Lower leg skin (tissue), 4 donors: ENCODE data around the gene RAB8A. TPM values are rescaled to one million over a fixed set of nuclear protein-coding genes. Genes with fewer than 3 reads are reported as not detected.
A peak's percentile ranks its signal among the peaks of the same experiment; 100 is the strongest.

Source experiments
- DNase-seq, 2 donors: peaks; one replicate each; pipeline ENCODE4 v3.0.0-alpha.2; 2019; ENCODE audit warnings: low spot score in 2 of 2
- H3K4me3 ChIP-seq: fragments of 200-600 bp; sonication (generic); 2 replicates; pipeline ENCODE4 v1.5.1; 2017; ENCODE audit warnings: mild to moderate bottlenecking, low read depth; ENCODE audit not compliant: poor library complexity, severe bottlenecking
- POLR2A ChIP-seq, 2 donors: fragments of 450-650 bp; IDR thresholded peaks; one replicate each; pipeline ENCODE4 v1.6.1; 2016 to 2017; ENCODE audit warnings: antibody characterized with exemption in 2 of 2, mild to moderate bottlenecking in 1 of 2, moderate library complexity in 1 of 2
- WGBS, 2 donors: methylation state at CpG; one replicate each; pipeline ENCODE4 v1.1.5; 2018; 5-methylcytosine and 5-hydroxymethylcytosine counted together
- intact Hi-C: fragments of 100-400 bp; cut with DNase I; formaldehyde crosslinking; loops from one replicate; pipeline ENCODE4 v1.15.0; 2023; ENCODE audit warnings: low total_unique reads
- total RNA-seq, 4 donors: library from RNA; depleted of rRNA; stranded (reverse); fragments of >200 nt; gene quantifications; one replicate each; pipeline ENCODE4 v1.1.0, GENCODE V29; 2016
- TF ChIP-seq, protein P1 (sequence below), 3 donors: fragments of 450-650 bp; IDR thresholded peaks; one replicate each; pipeline ENCODE4 v1.5.1; 2016; ENCODE audit warnings: antibody characterized with exemption in 3 of 3, mild to moderate bottlenecking in 3 of 3, moderate library complexity in 2 of 3

Gene RAB8A
- total RNA-seq, 4 donors from 2014 or later = 43.3 to 58.2 (median 50.8) TPM

- intact Hi-C loops = no loop called here
- no peak for DNase-seq
- no peak overlapping the region for H3K4me3 ChIP-seq
- no peak for TF ChIP-seq POLR2A (IDR thresholded peaks at IDR 0.05)
- TF ChIP-seq, protein P1, sequence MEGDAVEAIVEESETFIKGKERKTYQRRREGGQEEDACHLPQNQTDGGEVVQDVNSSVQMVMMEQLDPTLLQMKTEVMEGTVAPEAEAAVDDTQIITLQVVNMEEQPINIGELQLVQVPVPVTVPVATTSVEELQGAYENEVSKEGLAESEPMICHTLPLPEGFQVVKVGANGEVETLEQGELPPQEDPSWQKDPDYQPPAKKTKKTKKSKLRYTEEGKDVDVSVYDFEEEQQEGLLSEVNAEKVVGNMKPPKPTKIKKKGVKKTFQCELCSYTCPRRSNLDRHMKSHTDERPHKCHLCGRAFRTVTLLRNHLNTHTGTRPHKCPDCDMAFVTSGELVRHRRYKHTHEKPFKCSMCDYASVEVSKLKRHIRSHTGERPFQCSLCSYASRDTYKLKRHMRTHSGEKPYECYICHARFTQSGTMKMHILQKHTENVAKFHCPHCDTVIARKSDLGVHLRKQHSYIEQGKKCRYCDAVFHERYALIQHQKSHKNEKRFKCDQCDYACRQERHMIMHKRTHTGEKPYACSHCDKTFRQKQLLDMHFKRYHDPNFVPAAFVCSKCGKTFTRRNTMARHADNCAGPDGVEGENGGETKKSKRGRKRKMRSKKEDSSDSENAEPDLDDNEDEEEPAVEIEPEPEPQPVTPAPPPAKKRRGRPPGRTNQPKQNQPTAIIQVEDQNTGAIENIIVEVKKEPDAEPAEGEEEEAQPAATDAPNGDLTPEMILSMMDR (IDR thresholded peaks at IDR 0.05) = no peak
- 51 to 70% methylated on average over 3 of the region's 3 CpGs for WGBS, 2 donors
Observed at GRCh38 chr19:16073988-16074387, 37.7 kb upstream of the RAB8A start.

DNA sequence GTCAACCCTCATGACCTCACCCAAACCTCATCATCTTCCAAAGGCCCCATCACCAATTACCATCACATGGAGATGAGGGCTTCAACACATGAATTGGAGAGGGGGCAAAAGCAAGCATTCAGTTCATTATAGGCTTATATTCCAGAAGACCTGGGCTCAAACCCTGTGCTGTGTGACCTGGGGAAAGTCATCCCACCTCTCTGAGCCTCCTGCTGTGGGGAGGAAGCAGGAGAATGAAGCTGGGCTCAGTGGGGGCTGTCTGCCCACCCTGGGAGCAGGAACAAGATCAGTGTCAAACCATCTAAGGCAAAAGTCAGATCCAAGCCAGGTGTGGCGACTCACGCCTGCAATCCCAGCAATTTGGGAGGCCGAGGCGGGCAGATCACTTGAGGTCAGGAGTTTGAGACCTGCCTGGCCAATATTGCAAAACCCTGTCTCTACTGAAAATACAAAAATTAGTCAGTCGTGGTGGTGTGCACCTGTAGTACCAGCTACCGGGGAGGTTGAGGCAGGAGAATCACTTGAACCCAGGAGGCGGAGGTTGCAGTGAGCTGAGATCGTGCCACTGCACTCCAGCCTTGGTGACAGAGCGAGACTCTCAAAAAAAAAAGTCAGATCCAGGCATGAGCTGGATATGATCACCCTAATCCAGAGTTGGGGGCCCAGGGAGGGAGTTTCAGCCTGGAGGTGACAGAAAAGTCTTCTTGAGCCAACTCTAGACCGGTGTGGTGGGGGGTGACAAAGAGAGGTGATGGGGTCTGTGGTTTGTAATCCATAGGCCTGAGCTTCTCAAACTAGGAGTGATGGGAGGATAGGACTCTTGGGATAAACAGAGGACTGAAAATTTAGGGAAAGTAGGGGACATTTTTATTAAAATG, 37.0 kb upstream of the RAB8A start:
- no peak overlapping the region for H3K4me3 ChIP-seq
- DNase-seq = no peak
- intact Hi-C loops = no loop called here
- WGBS, 2 donors = 91 to 93% methylated on average over 10 of the region's 10 CpGs
- TF ChIP-seq POLR2A (IDR thresholded peaks at IDR 0.05) = no peak
- TF ChIP-seq, protein P1 (IDR thresholded peaks at IDR 0.05) = no peak

DNA sequence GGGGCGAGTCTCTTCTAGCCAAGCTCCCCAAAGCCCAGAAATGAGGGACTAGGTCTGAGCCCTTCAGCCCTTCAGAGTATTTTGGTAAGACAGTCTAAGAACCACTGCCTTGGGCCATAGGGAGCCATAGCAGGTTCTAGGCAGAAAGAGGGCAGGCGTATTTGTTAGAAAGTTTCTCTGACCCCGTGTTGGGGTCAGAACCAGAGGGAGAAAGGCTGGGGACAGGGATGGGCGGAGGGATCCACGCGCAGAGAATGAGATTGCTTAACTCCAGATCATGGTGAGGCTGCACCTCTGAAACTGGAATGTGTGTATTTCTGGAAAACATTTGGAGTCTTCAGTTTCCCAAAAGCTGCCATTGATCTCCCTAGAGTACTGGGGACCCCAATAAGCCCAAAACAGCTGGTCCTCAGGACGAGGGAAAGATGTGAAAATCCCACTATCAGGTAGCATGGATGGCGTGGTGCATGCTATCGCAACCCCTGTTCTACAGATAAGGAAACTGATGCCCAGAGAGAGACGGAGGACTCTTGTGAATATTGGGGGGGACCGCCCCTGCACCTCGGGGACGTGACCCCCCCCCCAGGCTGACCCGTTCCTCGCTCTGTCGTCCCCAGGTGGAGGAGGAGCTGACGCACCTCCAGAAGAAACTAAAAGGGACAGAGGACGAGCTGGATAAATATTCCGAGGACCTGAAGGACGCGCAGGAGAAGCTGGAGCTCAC, 36.1 kb upstream of the RAB8A start:
- intact Hi-C loops = no loop called here
- peak overlapping the region; percentile 98 for H3K4me3 ChIP-seq
- WGBS, 2 donors = 33 to 37% methylated on average over 20 to 21 of the region's 21 CpGs
- TF ChIP-seq, protein P1 (IDR thresholded peaks at IDR 0.05) = no peak
- no peak for TF ChIP-seq POLR2A (IDR thresholded peaks at IDR 0.05)
- no peak for DNase-seq

DNA sequence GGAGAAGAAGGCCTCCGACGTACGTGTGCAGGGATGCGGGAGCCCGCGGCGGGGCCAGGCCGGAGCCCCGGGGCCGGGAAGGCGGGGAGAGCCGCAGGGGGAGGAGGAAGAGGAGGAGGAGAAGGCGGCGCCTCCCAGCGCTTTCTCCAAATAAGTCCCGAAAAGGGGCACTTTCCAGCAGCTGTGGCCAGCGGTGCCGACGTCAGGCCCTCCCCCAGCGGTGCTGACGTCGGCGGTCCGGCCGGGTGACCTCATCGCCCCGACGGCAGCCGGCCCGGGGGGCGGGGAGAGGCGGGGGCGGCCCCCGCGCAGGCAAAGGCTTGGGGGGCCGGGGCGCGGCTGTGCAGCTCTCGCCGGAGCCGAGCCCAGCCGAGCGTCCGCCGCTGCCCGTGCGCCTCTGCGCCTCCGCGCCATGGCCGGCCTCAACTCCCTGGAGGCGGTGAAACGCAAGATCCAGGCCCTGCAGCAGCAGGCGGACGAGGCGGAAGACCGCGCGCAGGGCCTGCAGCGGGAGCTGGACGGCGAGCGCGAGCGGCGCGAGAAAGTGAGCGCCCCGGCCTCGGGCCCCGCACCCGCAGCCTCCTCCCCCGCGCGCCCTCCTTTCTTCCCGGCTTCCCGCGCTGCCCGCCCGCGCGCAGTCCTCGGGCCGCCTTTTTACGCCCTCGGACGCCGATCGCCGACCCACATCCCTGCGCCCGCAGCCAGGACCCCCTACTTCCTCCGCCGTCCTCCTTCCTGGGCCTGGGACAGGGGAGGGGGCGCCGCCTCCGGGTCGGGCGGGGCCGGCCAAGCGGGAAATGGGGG, 35.3 kb upstream of the RAB8A start, which contains the start of gene TPM4:
TSS of gene TPM4 (plus strand) at position 342 of the 804 bp plus-strand sequence. CDS start at position 413, 71 bp downstream.
- peak within 1 kb of the TSS; percentile 98 for H3K4me3 ChIP-seq
- TF ChIP-seq POLR2A (IDR thresholded peaks at IDR 0.05) = peak in 1 of 2 donors; percentile 51
- TF ChIP-seq, protein P1 (IDR thresholded peaks at IDR 0.05) = no peak
- 1% methylated on average over 39 to 48 of the region's 101 CpGs for WGBS, 2 donors
- DNase-seq = peak; percentile 89 to 99
- intact Hi-C loops = no loop called here

DNA sequence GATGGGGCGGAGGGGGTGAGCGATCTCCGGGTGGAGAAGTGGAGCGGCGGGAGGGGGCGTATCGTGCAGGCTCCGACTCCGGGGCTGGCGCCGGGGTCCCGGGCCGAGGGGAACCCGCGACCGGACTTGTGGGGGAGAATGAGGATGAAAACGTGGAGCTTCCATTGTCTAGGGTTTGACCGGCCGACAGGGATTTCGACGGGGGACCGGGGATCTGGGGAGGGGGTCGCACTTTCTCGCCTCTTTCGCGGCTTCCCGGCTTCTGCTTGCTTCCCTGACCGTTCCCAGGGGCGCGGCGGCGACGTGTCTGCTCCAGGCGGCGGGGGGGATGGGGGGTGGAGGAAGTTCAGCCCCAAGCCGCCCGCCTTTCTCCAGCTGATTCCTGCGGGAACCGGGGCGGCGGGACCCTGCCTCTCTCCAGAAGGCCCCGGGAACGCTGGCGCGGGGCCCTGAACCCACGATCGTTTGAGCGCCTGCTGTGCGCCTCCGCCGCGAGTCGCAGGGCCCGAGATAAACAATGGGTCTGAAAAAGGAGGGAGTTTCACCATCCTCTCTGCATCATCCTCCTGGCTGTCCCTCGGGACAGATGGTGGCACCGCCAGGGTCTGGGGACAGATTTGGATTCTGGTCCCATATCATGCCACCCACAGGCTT, 34.6 kb upstream of the RAB8A start:
- peak in 1 of 2 donors; percentile 93 for DNase-seq
- TF ChIP-seq, protein P1 (IDR thresholded peaks at IDR 0.05) = no peak
- TF ChIP-seq POLR2A (IDR thresholded peaks at IDR 0.05) = no peak
- intact Hi-C loops = no loop called here
- H3K4me3 ChIP-seq = peak overlapping the region; percentile 98
- WGBS, 2 donors = 0% methylated on average over 26 to 41 of the region's 56 CpGs
